Tibial nerve (tissue), 4 donors: Measurements from ENCODE around the gene FAM167B. TPM values are rescaled to one million over a fixed set of nuclear protein-coding genes. Genes with fewer than 3 reads are reported as not detected.
A peak's percentile ranks its signal among the peaks of the same experiment; 100 is the strongest.
"Not testable (repeated sequence)": the region's sequence is repeated elsewhere in the genome, so short reads cannot be mapped to it uniquely, and the experiment has no call there.

Experiments used
- DNase-seq, 2 donors: peaks; one replicate each; pipeline ENCODE4 v3.0.0-alpha.2; 2019; ENCODE audit warnings: low spot score in 2 of 2
- H3K27ac ChIP-seq, 4 donors: fragments of 200-600 bp; sonication (generic) in 3 of 4; one replicate each; pipeline ENCODE4 v1.5.1; 2017 to 2019; ENCODE audit warnings: mild to moderate bottlenecking in 1 of 4
- H3K27me3 ChIP-seq, 2 donors: fragments of 200-600 bp; sonication (generic) in 1 of 2; one replicate each; pipeline versions ENCODE4 v1.5.1 to v1.6.0; 2017 to 2019
- H3K36me3 ChIP-seq, 3 donors: fragments of 200-600 bp; sonication (generic); one replicate each; pipeline ENCODE4 v1.5.1; 2018 to 2019
- H3K4me1 ChIP-seq, 4 donors: fragments of 200-600 bp; sonication (generic) in 3 of 4; one replicate each; pipeline ENCODE4 v1.5.1; 2017 to 2019
- H3K4me3 ChIP-seq, 4 donors: fragments of 200-600 bp; sonication (generic) in 3 of 4; one replicate each; pipeline ENCODE4 v1.5.1; 2017 to 2019; ENCODE audit warnings: mild to moderate bottlenecking in 1 of 4, moderate library complexity in 1 of 4
- H3K9me3 ChIP-seq, 4 donors: fragments of 200-600 bp; sonication (generic) in 3 of 4; one replicate each; pipeline ENCODE4 v1.5.1; 2017 to 2019
- EP300 ChIP-seq, 2 donors: sonication (generic); formaldehyde crosslinking; IDR thresholded peaks; one replicate each; pipeline ENCODE4 v1.6.1; 2017; ENCODE audit warnings: antibody characterized with exemption in 2 of 2, mild to moderate bottlenecking in 1 of 2
- POLR2A ChIP-seq, 2 donors: fragments of 450-650 bp; IDR thresholded peaks; one replicate each; pipeline ENCODE4 v1.6.1; 2017; ENCODE audit warnings: antibody characterized with exemption in 2 of 2, mild to moderate bottlenecking in 2 of 2, moderate library complexity in 2 of 2
- WGBS, 2 donors: methylation state at CpG; one replicate each; pipeline ENCODE4 v1.1.5; 2018; 5-methylcytosine and 5-hydroxymethylcytosine counted together
- small RNA-seq: library from RNA; depleted of rRNA; stranded (forward); fragments of <200 nt; gene quantifications from one replicate; pipeline ENCODE3, GENCODE V24; 2016
- total RNA-seq, 4 donors: library from RNA; depleted of rRNA; stranded (reverse); fragments of >200 nt; gene quantifications; one replicate each; pipeline ENCODE4 v1.1.0, GENCODE V29; 2016
- TF ChIP-seq, protein P1 (sequence below), 5 experiments: fragments of 200-600 bp in 3 of 5; fragments of 450-650 bp in 2 of 5; sonication (generic) in 3 of 5; IDR thresholded peaks; one replicate each; pipeline ENCODE4 v1.5.1; 2016 to 2019; ENCODE audit warnings: antibody characterized with exemption in 5 of 5, mild to moderate bottlenecking in 3 of 5, moderate library complexity in 2 of 5

The FAM167B gene
- total RNA-seq, 4 donors from 2014 or later: 1.4 to 5.4 (median 3.5) TPM

DNA sequence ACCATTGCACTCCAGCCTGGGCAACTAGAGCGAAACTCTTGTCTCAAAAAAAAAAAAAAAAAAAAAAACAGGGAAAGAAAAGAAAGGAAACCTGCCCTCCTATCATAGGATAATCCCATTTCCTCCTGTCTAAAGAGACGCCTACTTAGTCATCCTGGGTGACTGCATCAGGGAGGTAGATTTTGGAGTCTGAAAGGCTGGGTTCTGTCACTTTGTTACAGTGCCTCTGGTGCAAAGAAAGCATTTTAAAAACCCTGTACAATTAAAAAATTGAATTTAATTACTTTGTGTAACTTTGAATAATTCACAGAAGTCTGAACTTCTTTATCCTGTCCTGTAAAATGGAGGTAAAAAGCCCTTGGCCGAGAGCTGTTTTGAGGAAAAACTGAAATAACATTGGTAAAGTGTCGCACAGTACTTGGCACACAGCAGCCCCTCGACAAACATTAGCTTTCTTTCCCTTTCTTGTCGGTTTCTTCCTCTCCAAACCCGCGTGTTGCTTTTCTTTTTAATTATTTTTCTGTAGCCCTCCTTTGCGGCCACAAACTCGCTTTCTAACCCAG, 44.2 kb downstream of the FAM167B start:
- Histone ChIP-seq H3K27ac (peak overlapping the region; percentile 69 to 87 (median 84)), H3K36me3 (no peaks in the 10 kb centered on the region), H3K9me3 (no peaks in the 10 kb centered on the region), H3K4me3 (peak overlapping the region; percentile 68 to 93 (median 82)), H3K4me1 (peaks cover 0 to 11% (median 4%) of the 10 kb centered on the region in 4 donors), H3K27me3 (no peaks in the 10 kb centered on the region)
- 62 to 64% methylated on average over 10 of the region's 10 CpGs for WGBS, 2 donors
- no peak for TF ChIP-seq EP300 (IDR thresholded peaks at IDR 0.05)
- TF ChIP-seq, protein P1, sequence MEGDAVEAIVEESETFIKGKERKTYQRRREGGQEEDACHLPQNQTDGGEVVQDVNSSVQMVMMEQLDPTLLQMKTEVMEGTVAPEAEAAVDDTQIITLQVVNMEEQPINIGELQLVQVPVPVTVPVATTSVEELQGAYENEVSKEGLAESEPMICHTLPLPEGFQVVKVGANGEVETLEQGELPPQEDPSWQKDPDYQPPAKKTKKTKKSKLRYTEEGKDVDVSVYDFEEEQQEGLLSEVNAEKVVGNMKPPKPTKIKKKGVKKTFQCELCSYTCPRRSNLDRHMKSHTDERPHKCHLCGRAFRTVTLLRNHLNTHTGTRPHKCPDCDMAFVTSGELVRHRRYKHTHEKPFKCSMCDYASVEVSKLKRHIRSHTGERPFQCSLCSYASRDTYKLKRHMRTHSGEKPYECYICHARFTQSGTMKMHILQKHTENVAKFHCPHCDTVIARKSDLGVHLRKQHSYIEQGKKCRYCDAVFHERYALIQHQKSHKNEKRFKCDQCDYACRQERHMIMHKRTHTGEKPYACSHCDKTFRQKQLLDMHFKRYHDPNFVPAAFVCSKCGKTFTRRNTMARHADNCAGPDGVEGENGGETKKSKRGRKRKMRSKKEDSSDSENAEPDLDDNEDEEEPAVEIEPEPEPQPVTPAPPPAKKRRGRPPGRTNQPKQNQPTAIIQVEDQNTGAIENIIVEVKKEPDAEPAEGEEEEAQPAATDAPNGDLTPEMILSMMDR (IDR thresholded peaks at IDR 0.05): no peak
- TF ChIP-seq POLR2A (IDR thresholded peaks at IDR 0.05): no peak
- no peak for DNase-seq

DNA sequence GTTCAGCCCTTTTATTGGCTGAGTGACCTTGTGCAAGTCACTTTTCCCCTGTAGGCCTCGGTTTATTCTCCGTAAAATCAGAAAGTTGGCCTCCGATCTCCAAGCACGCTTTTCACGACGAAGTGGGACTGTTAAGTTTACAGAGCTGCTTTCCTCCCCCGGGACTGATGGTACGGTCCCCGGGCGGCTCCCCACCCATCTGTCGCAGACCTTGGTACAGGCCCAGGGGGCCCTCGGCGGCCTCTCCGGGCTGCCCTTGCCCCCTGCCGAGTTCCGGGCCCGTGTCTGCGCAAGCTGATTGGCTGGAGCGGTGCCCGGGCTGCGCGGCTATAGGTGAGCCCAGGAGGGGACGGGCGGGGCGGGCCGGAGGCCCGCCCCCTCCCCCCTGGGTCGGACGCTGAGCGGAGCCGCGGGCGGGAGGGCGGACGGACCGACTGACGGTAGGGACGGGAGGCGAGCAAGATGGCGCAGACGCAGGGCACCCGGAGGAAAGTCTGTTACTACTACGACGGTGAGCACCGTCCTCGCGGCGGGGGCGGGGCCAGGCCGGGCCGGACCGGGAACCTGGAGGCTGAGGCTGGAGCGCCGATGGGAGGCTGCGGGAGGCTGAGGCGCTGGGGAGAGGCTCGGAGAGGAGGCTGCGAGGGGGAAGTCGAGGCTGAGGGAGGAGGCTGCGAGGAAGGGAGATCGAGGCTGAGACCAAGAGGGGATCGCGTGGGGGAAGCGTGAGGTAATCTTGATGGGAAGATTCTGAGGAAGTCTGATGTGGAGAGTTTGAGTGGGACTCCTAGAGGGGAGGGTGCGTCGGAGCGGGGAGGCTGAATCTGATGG, 44.9 kb downstream of the FAM167B start, which contains the start of gene HDAC1:
HDAC1 (plus strand) TSS at position 376 of the 831 bp plus-strand sequence; CDS start at position 463, 87 bp downstream.
- no peaks in the 10 kb centered on the region for H3K27me3 ChIP-seq
- peak in 1 of 2 donors; percentile 73 for TF ChIP-seq EP300 (IDR thresholded peaks at IDR 0.05)
- TF ChIP-seq, protein P1 (IDR thresholded peaks at IDR 0.05): peak in 1 of 5 experiments; percentile 19
- peak in 1 of 2 donors; percentile 43 for TF ChIP-seq POLR2A (IDR thresholded peaks at IDR 0.05)
- peak; percentile 82 to 86 for DNase-seq
- H3K9me3 ChIP-seq: no peaks in the 10 kb centered on the region
- no peaks in the 10 kb centered on the region for H3K36me3 ChIP-seq
- peak within 1 kb of the TSS; percentile 68 to 93 (median 82) for H3K4me3 ChIP-seq
- H3K27ac ChIP-seq: peak within 1 kb of the TSS; percentile 69 to 87 (median 84)
- H3K4me1 ChIP-seq: peaks cover 0 to 11% (median 4%) of the 10 kb centered on the region in 4 donors
- 1% methylated on average over 38 to 64 of the region's 67 CpGs for WGBS, 2 donors

DNA sequence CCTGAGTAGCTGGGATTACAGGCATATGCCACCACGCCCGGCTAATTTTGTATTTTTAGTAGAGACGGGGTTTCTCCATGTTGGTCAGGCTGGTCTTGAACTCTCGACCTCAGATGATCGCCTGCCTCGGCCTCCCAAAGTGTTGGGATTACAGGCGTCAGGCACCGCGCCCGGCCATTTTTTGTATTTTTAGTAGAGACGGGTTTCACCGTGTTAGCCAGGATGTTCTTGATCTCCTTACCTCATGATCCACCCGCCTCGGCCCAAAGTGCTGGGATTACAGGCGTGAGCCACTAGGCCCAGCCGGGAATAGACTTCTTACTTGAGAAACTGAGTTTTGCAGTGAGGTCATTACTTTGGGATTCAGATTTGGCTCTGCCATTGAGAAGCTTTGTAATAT, 51.2 kb downstream of the FAM167B start:
- H3K9me3 ChIP-seq, DNase-seq, H3K4me3 ChIP-seq, H3K4me1 ChIP-seq, H3K27me3 ChIP-seq, H3K27ac ChIP-seq: not testable (repeated sequence)
- peaks cover 0 to 14% (median 11%) of the 10 kb centered on the region in 3 donors for H3K36me3 ChIP-seq
- WGBS, 2 donors: 94 to 96% methylated on average over 16 of the region's 16 CpGs

Small RNA genes within 50 kb of the gene (small RNA-seq; reads per million reads assigned to genes)
- gene RF00017 (not detected), gene RF00019 (not detected)

Other genes with a start within 250 kb of the FAM167B start
- gene KHDRBS1, start 233.4 kb upstream of the FAM167B start, total RNA-seq: 10 to 100 TPM; 61.5 to 92.6 (median 78.6) TPM
- 10 to 100 TPM in 2 of 4 donors, 1 to 10 TPM in 2; 3.7 to 13.2 (median 7.3) TPM for gene TMEM39B, start 174.3 kb upstream of the FAM167B start, total RNA-seq
- 10 to 100 TPM; 30.3 to 39.3 (median 33.5) TPM for gene KPNA6, start 139.2 kb upstream of the FAM167B start, total RNA-seq
- gene TXLNA, start 67.5 kb upstream of the FAM167B start, total RNA-seq: 10 to 100 TPM; 41.4 to 52.0 (median 49.5) TPM
- gene CCDC28B, start 46.6 kb upstream of the FAM167B start, total RNA-seq: 10 to 100 TPM in 1 of 4 donors, 1 to 10 TPM in 3; 2.7 to 12.0 (median 6.2) TPM
- gene IQCC, start 41.6 kb upstream of the FAM167B start, total RNA-seq: 1 to 10 TPM; 2.4 to 4.7 (median 3.7) TPM
- gene DCDC2B, start 38.1 kb upstream of the FAM167B start, total RNA-seq: not detected
- gene TMEM234, start 24.9 kb upstream of the FAM167B start, total RNA-seq: 10 to 100 TPM; 22.5 to 29.0 (median 26.3) TPM
- 100 to 1,000 TPM; 121 to 172 (median 152) TPM for gene EIF3I, start 24.8 kb upstream of the FAM167B start, total RNA-seq
- gene LCK, start 4.0 kb downstream of the FAM167B start, total RNA-seq: 1 to 10 TPM; 1.1 to 6.9 (median 2.0) TPM
- gene HDAC1, start 44.9 kb downstream of the FAM167B start, total RNA-seq: 10 to 100 TPM; 40.4 to 51.6 (median 47.1) TPM
- 10 to 100 TPM; 42.4 to 61.2 (median 45.0) TPM for gene MARCKSL1, start 89.0 kb downstream of the FAM167B start, total RNA-seq
- 10 to 100 TPM in 3 of 4 donors, 1 to 10 TPM in 1; 9.4 to 23.5 (median 16.3) TPM for gene FAM229A, start 115.3 kb downstream of the FAM167B start, total RNA-seq
- gene TSSK3, start 115.3 kb downstream of the FAM167B start, total RNA-seq: 1 to 10 TPM in 3 of 4 donors, under 1 TPM in 1; 0.44 to 1.5 (median 1.2) TPM
- 10 to 100 TPM; 60.6 to 88.7 (median 83.8) TPM for gene BSDC1, start 147.2 kb downstream of the FAM167B start, total RNA-seq
- gene ZBTB8B, start 217.8 kb downstream of the FAM167B start, total RNA-seq: under 1 TPM in 1 of 4 donors, not detected in 3; 0.21 TPM